Measurements from ENCODE around the gene S100PBP. TPM values are rescaled to one million over a fixed set of nuclear protein-coding genes. Genes with fewer than 3 reads are reported as not detected.

S100PBP gene
- total RNA-seq, 1 donor from 2014 or later = 10.3 TPM

- no peak for ATAC-seq
- no peak for DNase-seq (ENCODE audit: low spot score)
These were observed 1.5 kb downstream of the S100PBP start for GRCh38 chr1:32818804-32819541.

GRCh38 chr1:32825181-32825580 is 7.7 kb downstream of the S100PBP start:
- ATAC-seq = no peak
- no peak for DNase-seq (ENCODE audit: low spot score)

DNA sequence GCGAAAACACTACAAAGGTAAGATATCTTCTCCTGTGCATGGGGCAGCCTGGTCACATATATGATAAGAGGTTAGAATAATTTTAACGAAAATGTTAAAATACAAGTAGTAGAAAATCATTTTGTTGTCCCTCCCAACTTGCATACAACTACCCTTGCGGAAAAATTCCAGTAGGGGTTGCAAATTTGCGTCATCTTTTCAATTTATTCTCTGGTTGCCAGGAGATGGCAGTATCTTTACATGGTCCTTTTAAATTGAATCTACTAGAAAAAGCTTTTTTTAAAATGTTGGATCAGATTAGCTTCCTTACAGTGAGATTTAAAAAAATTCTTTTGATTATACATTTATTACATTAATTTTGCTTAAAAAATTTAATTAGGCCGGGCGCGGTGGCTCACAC is 10.9 kb downstream of the S100PBP start:
- DNase-seq (ENCODE audit: low spot score) (no peak), ATAC-seq (peak; percentile 65)

GRCh38 chr1:32830092-32830852 is 12.8 kb downstream of the S100PBP start:
- no peak for ATAC-seq
- no peak for DNase-seq (ENCODE audit: low spot score)

DNA sequence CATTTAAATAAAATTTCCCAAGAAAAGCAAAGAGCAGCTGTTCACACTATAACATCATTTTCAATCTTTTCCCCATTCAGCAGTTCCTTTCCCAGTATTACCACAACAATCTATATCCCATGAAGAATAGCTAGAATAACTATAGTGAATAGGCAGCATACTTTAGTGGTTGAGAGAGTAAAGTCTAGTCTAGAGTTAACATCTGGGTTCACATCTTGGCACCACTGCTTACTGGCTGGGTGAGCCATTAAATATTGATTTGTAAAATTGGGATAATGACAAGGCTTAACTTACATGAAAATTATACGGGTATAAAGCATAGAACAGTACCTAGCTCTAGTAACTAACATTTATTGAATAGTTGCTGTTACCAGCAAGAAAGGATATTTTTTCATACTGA is 14.4 kb downstream of the S100PBP start:
- ATAC-seq = peak; percentile 96

GRCh38 chr1:32848354-32849063 is 31.1 kb downstream of the S100PBP start:
- no peak for DNase-seq (ENCODE audit: low spot score)
- no peak for ATAC-seq

More for the DNA sequence above, 14.4 kb downstream of the S100PBP start:
- no peak for DNase-seq (ENCODE audit: low spot score)

DNA sequence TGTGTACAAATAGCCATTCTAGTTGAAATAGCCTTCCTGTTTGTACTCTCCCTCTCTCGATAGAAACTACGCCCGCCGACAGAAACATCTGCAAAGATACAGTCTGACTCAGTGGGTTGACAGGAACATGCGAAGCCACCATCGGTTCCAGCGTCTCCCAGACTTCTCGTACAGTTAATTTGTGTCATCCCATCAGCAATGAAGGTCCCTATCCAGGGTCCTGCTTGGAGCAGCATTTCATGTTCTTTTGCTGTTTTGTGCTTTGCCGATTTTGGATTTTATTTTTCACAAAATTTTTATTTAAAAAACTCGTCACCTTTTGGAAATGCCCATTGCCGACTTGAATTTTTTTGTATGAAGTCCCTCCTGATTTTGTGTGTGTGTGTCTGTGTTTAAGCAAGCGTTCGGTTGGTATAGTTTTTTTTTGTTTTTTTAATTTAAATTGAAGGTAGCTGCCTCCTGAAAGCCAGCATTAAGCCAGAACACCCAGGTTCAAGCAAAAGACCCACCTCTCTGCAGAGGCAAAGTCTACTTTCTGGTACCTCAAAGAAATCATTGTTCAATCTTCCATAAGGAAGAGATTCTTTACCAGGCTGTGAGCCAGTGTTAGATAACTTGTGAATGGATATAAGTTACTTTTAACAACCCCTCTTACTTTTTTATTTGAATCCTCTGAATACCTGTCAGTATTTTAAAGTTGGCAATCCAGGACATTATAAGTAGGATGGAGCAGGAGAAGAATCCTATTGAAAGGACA is 38.6 kb downstream of the S100PBP start:
- ATAC-seq (no peak), DNase-seq (ENCODE audit: low spot score) (no peak)

DNA sequence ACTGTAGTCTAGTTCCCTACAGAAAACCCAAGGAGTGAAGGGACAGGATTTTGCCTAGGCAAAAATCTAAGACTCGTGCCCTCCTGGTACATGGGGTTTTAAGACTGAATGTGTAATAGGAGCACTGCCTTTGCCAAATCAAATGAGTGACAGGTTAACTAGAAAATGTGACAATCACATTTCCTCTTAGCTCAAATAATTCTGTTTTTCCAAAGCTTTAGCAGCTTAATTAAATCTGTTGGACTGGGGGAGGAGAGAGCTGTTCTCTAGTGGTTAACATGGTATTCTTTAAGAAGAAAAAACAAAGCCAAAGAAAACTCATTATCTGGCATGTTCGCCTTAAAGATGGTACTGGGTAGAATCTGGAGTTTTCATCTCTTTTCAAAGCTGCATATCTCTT is 40.7 kb downstream of the S100PBP start:
- DNase-seq (ENCODE audit: low spot score) (no peak), ATAC-seq (no peak)

DNA sequence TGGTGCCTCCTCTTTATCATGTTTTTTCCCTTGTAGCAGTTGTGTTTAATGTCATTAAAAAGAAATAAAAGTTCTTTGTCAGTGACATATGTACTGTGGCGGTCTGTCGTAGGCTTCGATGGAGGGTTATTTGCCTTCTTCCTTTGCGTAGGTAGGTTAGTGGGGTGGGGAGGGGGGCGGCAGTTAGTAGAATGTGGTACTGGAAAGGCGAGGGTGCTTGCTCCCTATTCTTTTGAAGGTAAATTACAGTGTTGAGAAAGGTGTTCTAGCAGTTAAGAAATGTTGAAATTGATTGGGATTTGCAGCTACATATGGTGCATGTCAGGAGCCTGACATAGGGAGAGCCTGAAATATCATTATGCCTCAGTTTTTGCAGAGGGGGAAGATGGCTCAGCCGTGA is 41.3 kb downstream of the S100PBP start:
- DNase-seq (ENCODE audit: low spot score) = no peak
- no peak for ATAC-seq

DNA sequence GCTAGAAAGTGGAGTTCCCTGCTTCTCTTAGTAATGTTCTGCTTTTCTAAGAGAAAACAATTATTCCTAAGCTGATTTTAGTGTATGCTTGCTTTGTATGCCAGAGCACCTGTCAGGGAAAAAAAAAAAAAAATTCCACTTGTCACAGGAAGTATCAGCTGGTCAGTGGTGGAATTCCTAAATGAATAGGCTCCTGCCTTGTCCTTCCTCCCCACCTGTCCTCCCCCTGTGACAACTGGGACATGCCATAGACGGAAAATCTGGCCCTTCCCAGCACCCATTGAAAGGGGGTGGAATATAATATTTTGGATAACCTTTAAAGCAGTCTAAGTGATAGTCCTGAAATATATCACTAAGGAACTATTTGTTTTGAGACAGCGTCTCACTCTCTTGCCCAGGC is 42.5 kb downstream of the S100PBP start:
- DNase-seq (ENCODE audit: low spot score) (no peak), ATAC-seq (no peak)

GRCh38 chr1:32860566-32860965 is 43.1 kb downstream of the S100PBP start:
- ATAC-seq (no peak), DNase-seq (ENCODE audit: low spot score) (no peak)

- DNase-seq (ENCODE audit: low spot score) = peak; percentile 18
These were observed 44.6 kb downstream of the S100PBP start for GRCh38 chr1:32861904-32862695.

GRCh38 chr1:32863218-32863880 is 45.9 kb downstream of the S100PBP start:
- no peak for ATAC-seq

More at GRCh38 chr1:32861904-32862695, 44.6 kb downstream of the S100PBP start:
- no peak for ATAC-seq

GRCh38 chr1:32863881-32864245 is 46.4 kb downstream of the S100PBP start:
- DNase-seq (ENCODE audit: low spot score) (peak; percentile 40), ATAC-seq (no peak)

More at GRCh38 chr1:32863218-32863880, 45.9 kb downstream of the S100PBP start:
- peak; percentile 33 for DNase-seq (ENCODE audit: low spot score)

GRCh38 chr1:32864375-32865019 is 47.0 kb downstream of the S100PBP start:
- peak; percentile 88 for DNase-seq (ENCODE audit: low spot score)
- ATAC-seq = peak; percentile 92

GRCh38 chr1:32865639-32866405 is 48.4 kb downstream of the S100PBP start:
- DNase-seq (ENCODE audit: low spot score) (peak; percentile 36), ATAC-seq (no peak)

DNA sequence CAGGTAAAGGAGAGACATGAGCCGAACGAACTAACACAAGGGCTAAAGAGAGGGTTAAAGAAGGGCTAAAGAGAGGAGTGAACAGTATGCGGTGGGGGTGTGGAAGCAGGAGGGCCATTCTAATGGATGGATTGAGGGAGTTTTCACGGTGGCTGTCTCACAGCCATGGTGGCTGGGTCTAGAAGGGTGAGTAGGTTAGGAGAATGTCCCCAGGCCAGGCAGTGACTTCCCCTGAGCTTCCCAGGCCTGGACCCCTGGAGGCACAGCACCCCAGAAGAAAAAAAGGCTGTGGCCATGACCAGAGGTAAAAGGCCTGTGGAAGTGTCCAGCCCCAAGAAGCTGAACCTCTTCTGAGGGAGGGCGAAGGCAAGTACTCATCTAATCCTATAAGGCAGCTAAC is 49.7 kb downstream of the S100PBP start:
- DNase-seq (ENCODE audit: low spot score) (peak; percentile 35), ATAC-seq (no peak)

- ATAC-seq (no peak), DNase-seq (ENCODE audit: low spot score) (peak; percentile 10)
These were observed 50.2 kb downstream of the S100PBP start for GRCh38 chr1:32867671-32868070.

Measured in left lobe of liver (tissue), 2 donors.